Skeletal muscle satellite cell (primary cell): ENCODE measurements around the gene LTBP1.

Experiments used
- H3K27me3 ChIP-seq: 2 replicates; pipeline ENCODE4 v1.7.0; 2013; ENCODE audit warnings: low read length; ENCODE audit not compliant: control insufficient read depth, insufficient read depth
- H3K36me3 ChIP-seq: 2 replicates; pipeline ENCODE4 v1.7.0; 2013; ENCODE audit warnings: mild to moderate bottlenecking, control low read depth, low read length; ENCODE audit not compliant: insufficient read depth
- H3K4me1 ChIP-seq: 2 replicates; pipeline ENCODE4 v1.7.0; 2013; ENCODE audit warnings: low read length; ENCODE audit not compliant: control insufficient read depth, insufficient read depth
- H3K4me2 ChIP-seq: 2 replicates; pipeline ENCODE4 v1.7.0; 2013; ENCODE audit warnings: mild to moderate bottlenecking, low read length
- H3K4me3 ChIP-seq: 2 replicates; pipeline ENCODE4 v1.7.0; 2013; ENCODE audit warnings: low read length
- H3K9ac ChIP-seq: 2 replicates; pipeline ENCODE4 v1.7.0; 2013; ENCODE audit warnings: mild to moderate bottlenecking, low read depth, low read length, moderate library complexity
- H3K9me3 ChIP-seq: replicated peaks from 2 replicates; pipeline ENCODE4 v1.7.0; 2013; ENCODE audit warnings: mild to moderate bottlenecking, control low read depth, low read length

Gene LTBP1

GRCh38 chr2:32932825-32933755 is 13.7 kb upstream of the LTBP1 start:
- no peak overlapping the region for H3K4me2 ChIP-seq
- no peaks in the 10 kb centered on the region for H3K4me1 ChIP-seq
- no peaks in the 10 kb centered on the region for H3K9me3 ChIP-seq
- H3K36me3 ChIP-seq = no peaks in the 10 kb centered on the region
- no peak overlapping the region for H3K4me3 ChIP-seq
- peaks cover 10% of the 10 kb centered on the region for H3K27me3 ChIP-seq
- H3K9ac ChIP-seq = no peak overlapping the region

- H3K4me2 ChIP-seq = no peak overlapping the region
- peaks cover 11% of the 10 kb centered on the region for H3K27me3 ChIP-seq
- H3K4me3 ChIP-seq = no peak overlapping the region
- no peaks in the 10 kb centered on the region for H3K4me1 ChIP-seq
- H3K9ac ChIP-seq = no peak overlapping the region
- H3K9me3 ChIP-seq = no peaks in the 10 kb centered on the region
- no peaks in the 10 kb centered on the region for H3K36me3 ChIP-seq
These were observed 13.0 kb upstream of the LTBP1 start for GRCh38 chr2:32933756-32934095.

DNA sequence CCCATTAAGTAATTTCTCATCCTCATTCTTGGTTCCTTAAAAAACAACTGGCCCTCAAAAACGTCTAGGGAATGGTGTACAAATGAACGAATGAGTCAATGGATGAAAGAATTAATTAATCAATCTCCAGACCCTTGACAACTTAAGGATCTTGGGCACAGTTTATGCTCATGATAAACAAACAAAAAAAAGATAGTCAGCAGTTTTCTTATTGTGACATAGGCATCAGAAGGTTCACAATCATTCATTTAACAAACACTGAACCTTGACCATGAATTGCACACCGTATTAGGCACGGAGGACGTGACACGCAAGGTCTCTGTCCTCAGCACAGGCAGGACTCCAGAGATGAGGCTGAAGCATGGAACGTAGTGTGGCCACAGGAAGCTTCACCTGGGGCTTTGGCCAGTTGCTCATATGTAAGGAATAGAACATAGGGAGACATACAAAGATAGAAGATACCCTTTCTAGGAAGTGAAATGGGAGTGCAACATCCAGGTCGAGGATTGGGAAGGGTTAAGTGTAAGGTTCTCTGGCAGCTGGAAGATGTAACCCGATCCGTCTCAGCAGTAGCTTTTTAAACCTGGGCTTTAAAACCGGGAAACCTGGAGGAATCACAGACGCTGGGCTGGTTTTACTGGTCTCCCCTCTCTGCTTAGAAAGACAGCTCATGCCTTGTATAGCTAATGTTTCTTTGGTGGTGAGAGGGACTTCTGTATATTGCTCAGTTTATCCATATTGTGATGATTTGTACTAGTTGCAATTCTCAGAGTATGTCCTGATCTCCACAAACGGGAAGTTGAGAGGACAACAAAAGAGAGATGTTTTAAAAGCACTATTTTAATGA is 8.9 kb upstream of the LTBP1 start:
- no peaks in the 10 kb centered on the region for H3K9me3 ChIP-seq
- no peaks in the 10 kb centered on the region for H3K36me3 ChIP-seq
- no peak overlapping the region for H3K4me3 ChIP-seq
- no peak overlapping the region for H3K9ac ChIP-seq
- H3K4me2 ChIP-seq = no peak overlapping the region
- H3K4me1 ChIP-seq = no peaks in the 10 kb centered on the region
- peaks cover 11% of the 10 kb centered on the region for H3K27me3 ChIP-seq

GRCh38 chr2:32938934-32939333 is 7.8 kb upstream of the LTBP1 start:
- Histone ChIP-seq H3K9ac (no peak overlapping the region), H3K4me3 (no peak overlapping the region), H3K27me3 (peaks cover 10% of the 10 kb centered on the region), H3K36me3 (no peaks in the 10 kb centered on the region), H3K9me3 (no peaks in the 10 kb centered on the region), H3K4me1 (no peaks in the 10 kb centered on the region), H3K4me2 (no peak overlapping the region)

DNA sequence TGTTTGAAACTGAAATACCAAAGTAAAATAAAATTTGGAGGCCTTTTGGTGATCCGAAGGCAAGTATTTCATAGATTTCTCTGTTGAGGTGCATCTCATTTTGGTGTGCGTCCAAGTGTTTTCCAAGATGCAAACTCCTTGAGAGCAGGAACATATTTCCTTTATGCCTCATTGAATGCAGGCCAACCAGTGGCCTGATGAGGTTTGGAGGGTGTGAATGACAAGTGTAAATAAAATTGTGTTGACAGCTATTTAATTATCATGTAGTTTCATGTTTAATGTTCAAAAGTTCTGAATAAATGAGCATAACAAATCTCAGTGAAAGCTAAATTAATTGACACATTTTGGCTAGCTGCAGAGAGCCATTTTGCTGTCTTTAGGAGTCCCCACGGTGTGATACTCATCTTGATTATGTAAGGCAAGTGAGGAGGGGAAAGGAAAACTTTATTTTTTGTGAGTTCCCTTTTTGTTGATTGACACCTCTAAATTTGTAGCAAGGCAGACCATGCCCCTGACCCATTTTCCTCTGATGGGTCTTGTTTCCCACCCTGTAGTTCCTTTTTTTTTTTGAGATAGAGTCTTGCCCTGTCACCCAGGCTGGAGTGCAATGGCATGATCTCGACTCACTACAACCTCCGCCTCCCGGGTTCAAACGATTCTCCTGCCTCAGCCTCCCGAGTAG is 6.3 kb upstream of the LTBP1 start:
- Histone ChIP-seq H3K36me3 (no peaks in the 10 kb centered on the region), H3K9ac (no peak overlapping the region), H3K9me3 (no peaks in the 10 kb centered on the region), H3K4me3 (no peak overlapping the region), H3K4me2 (no peak overlapping the region), H3K4me1 (no peaks in the 10 kb centered on the region), H3K27me3 (peaks cover 4% of the 10 kb centered on the region)

DNA sequence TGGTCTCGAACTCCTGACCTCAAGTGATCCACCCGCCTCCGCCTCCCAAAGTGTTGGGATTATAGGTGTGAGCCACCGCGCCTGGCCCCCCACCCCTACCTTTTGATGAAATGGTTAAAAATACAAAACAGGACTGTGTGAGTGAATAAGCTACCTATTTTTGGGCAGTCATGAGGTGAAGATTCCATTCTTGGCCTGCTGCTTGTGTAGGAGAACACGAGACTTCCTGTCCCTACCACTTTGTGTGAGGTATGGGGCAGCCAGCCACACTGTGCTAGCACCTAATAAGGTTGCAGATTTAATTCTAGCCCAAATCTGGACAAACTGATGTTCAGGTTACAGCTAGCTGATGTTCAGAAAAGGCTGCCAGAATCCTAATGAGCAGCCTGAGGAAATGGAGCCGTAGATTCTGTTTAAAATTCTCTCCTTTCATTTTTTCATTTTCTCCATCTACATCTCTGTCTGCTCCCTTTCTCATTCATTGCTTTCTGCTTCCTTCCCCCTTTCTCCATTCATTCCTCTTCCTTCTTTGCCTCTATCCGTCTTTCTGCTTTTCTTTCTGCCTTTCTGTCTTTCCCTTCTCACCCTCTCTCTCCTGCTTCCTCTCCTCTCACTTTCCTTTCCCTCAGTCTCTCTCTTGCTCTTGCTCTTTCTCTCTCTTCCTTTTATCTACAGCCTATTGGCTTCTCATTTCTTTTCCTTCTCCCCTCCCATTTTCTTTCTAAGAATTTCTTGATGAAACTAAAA is 4.6 kb upstream of the LTBP1 start:
- Histone ChIP-seq H3K9me3 (no peaks in the 10 kb centered on the region), H3K9ac (no peak overlapping the region), H3K4me1 (no peaks in the 10 kb centered on the region), H3K4me2 (no peak overlapping the region), H3K36me3 (no peaks in the 10 kb centered on the region), H3K27me3 (peaks cover 4% of the 10 kb centered on the region), H3K4me3 (no peak overlapping the region)

DNA sequence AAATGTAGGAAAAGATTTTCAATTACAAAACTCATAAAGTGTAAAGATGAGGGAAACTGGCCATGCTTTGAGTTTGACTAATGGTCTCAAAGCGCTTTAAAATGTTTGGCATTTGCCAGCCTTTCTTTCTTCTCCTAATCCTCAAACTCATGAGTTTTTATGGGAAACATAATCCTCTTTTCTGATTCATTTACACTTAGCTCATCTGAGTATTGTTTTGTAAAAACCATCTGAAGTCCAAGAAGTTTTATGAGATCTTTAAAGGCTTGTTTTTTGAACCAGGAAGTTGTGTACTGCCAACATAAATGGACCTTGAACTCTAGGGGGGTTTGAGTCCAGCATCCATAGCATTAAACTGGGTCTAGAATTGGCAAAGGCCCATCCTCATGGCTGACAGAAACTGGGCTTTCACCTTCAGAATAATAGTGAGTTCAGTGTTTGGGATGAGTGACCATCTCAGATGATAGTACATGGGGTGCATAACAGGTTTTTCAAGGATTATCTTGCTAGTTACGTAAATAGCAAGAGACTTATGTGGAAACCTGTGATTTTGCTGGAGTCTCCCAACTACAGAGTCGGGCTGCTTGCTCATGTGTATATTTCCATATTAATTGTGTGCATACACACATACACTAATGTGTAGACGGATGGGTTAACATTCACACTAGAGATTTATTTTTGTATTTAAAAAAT is 3.8 kb upstream of the LTBP1 start:
- no peak overlapping the region for H3K9ac ChIP-seq

DNA sequence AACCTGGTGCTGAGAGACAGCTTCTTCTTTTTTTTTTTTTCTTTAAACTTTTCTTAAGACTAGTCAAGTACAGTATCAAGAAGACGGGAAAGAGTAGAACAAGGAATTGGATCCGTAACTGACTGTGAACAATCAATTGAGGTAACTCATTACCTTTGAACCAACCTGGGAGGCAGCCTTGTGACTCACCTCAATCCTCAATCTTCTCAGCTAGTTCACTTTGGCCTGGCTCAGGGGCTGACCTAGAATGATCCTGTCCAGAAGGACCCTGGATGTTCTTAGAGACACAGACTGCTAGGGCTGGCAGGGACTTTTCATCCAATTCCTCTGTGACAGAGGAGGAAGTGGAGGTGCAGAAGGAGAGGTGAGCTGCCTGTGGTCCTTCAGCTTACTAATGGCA is 1.5 kb upstream of the LTBP1 start:
- H3K4me2 ChIP-seq = no peak overlapping the region
- H3K9ac ChIP-seq = no peak overlapping the region
- no peaks in the 10 kb centered on the region for H3K4me1 ChIP-seq
- no peaks in the 10 kb centered on the region for H3K27me3 ChIP-seq
- H3K9me3 ChIP-seq = no peaks in the 10 kb centered on the region
- no peak overlapping the region for H3K4me3 ChIP-seq
- no peaks in the 10 kb centered on the region for H3K36me3 ChIP-seq

More for the DNA sequence above, 3.8 kb upstream of the LTBP1 start:
- Histone ChIP-seq H3K4me3 (no peak overlapping the region), H3K9me3 (no peaks in the 10 kb centered on the region), H3K27me3 (peaks cover 2% of the 10 kb centered on the region), H3K4me2 (no peak overlapping the region), H3K36me3 (no peaks in the 10 kb centered on the region), H3K4me1 (no peaks in the 10 kb centered on the region)

GRCh38 chr2:32947076-32947483 is 327 bp downstream of the LTBP1 start:
- H3K4me3 ChIP-seq = peak overlapping the region; percentile 70

DNA sequence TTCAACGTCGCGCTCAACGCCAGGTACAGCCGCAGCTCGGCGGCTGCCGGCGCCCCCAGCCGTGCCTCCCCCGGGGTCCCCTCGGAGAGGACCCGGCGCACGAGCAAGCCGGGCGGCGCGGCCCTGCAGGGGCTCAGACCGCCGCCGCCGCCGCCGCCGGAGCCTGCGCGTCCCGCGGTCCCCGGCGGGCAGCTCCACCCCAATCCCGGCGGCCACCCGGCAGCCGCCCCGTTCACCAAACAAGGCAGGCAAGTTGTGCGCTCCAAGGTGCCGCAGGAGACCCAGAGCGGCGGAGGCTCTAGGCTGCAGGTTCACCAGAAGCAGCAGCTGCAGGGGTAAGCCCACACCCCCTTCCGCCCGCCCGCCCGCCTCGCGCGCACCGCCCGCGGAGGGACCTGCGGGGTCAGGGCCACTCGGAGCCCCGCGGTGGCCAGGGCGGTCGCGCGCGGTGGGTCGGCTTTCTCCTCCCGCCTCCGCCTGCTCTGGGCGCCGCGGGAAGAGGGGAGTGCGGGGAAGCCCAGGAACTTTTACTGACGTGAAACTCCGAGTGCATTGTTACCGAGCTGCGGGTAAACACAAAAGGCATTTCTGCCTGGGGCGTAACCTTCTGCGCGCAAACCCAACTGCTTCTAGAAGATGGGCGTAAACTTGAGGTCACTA is 861 bp downstream of the LTBP1 start:
- Histone ChIP-seq H3K4me3 (peak overlapping the region; percentile 70), H3K4me2 (peak overlapping the region; percentile 95), H3K9me3 (no peaks in the 10 kb centered on the region), H3K36me3 (no peaks in the 10 kb centered on the region), H3K9ac (peak overlapping the region; percentile 54), H3K27me3 (no peaks in the 10 kb centered on the region), H3K4me1 (no peaks in the 10 kb centered on the region)

More at GRCh38 chr2:32947076-32947483, 327 bp downstream of the LTBP1 start:
- H3K4me2 ChIP-seq = peak overlapping the region; percentile 95
- no peaks in the 10 kb centered on the region for H3K9me3 ChIP-seq
- H3K4me1 ChIP-seq = no peaks in the 10 kb centered on the region
- no peaks in the 10 kb centered on the region for H3K27me3 ChIP-seq
- no peaks in the 10 kb centered on the region for H3K36me3 ChIP-seq
- H3K9ac ChIP-seq = peak overlapping the region; percentile 54
